ENCODE results near the gene MBD5. TPM values are rescaled to one million over a fixed set of nuclear protein-coding genes. Genes with fewer than 3 reads are reported as not detected.

MBD5 gene
- total RNA-seq, 2 experiments from 2014 or later: 13.6 to 18.5 TPM

GRCh38 chr2:148102641-148103040 is 81.8 kb downstream of the MBD5 start:
- CTCF ChIA-PET: no interaction called here
- POLR2A ChIA-PET: no interaction called here

- ChIA-PET POLR2A (no interaction called here), CTCF (no interaction called here)
Measured at GRCh38 chr2:148103946-148104345, 83.1 kb downstream of the MBD5 start.

- CTCF ChIA-PET: no interaction called here
- POLR2A ChIA-PET: no interaction called here
Measured at GRCh38 chr2:148106331-148106730, 85.4 kb downstream of the MBD5 start.

GRCh38 chr2:148108385-148108784 is 87.5 kb downstream of the MBD5 start:
- CTCF ChIA-PET: no interaction called here
- POLR2A ChIA-PET: no interaction called here

- POLR2A ChIA-PET: no interaction called here
- CTCF ChIA-PET: no interaction called here
Measured at GRCh38 chr2:148110184-148110583, 89.3 kb downstream of the MBD5 start.

GRCh38 chr2:148122788-148123187 is 101.9 kb downstream of the MBD5 start:
- ChIA-PET CTCF (no interaction called here), POLR2A (no interaction called here)

GRCh38 chr2:148124271-148124670 is 103.4 kb downstream of the MBD5 start:
- CTCF ChIA-PET: no interaction called here
- POLR2A ChIA-PET: no interaction called here

- CTCF ChIA-PET: no interaction called here
- POLR2A ChIA-PET: no interaction called here
Measured at GRCh38 chr2:148130581-148130980, 109.7 kb downstream of the MBD5 start.

GRCh38 chr2:148132412-148132811 is 111.5 kb downstream of the MBD5 start:
- POLR2A ChIA-PET: no interaction called here
- CTCF ChIA-PET: no interaction called here

- ChIA-PET POLR2A (no interaction called here), CTCF (no interaction called here)
Measured at GRCh38 chr2:148135705-148136104, 114.8 kb downstream of the MBD5 start.

GRCh38 chr2:148136441-148136840 is 115.5 kb downstream of the MBD5 start:
- ChIA-PET POLR2A (no interaction called here), CTCF (no interaction called here)

GRCh38 chr2:148161909-148162435 is 141.1 kb downstream of the MBD5 start:
- ChIA-PET POLR2A (no interaction called here), CTCF (no interaction called here)

- POLR2A ChIA-PET: no interaction called here
- CTCF ChIA-PET: no interaction called here
Measured at GRCh38 chr2:148162871-148163270, 142.0 kb downstream of the MBD5 start.

- ChIA-PET CTCF (no interaction called here), POLR2A (no interaction called here)
Measured at GRCh38 chr2:148165975-148166374, 145.1 kb downstream of the MBD5 start.

GRCh38 chr2:148167241-148167766 is 146.4 kb downstream of the MBD5 start:
- POLR2A ChIA-PET: no interaction called here
- CTCF ChIA-PET: no interaction called here

GRCh38 chr2:148167855-148168254 is 147.0 kb downstream of the MBD5 start:
- ChIA-PET CTCF (no interaction called here), POLR2A (no interaction called here)

- POLR2A ChIA-PET: no interaction called here
- CTCF ChIA-PET: no interaction called here
Measured at GRCh38 chr2:148172131-148172753, 151.4 kb downstream of the MBD5 start.

- POLR2A ChIA-PET: no interaction called here
- CTCF ChIA-PET: no interaction called here
Measured at GRCh38 chr2:148173168-148173567, 152.3 kb downstream of the MBD5 start.

- CTCF ChIA-PET: no interaction called here
- POLR2A ChIA-PET: no interaction called here
Measured at GRCh38 chr2:148177559-148177958, 156.7 kb downstream of the MBD5 start.

GRCh38 chr2:148179724-148180123 is 158.8 kb downstream of the MBD5 start:
- CTCF ChIA-PET: no interaction called here
- POLR2A ChIA-PET: no interaction called here

GRCh38 chr2:148184976-148185375 is 164.1 kb downstream of the MBD5 start:
- CTCF ChIA-PET: no interaction called here
- POLR2A ChIA-PET: no interaction called here

GRCh38 chr2:148194882-148195281 is 174.0 kb downstream of the MBD5 start:
- ChIA-PET CTCF (no interaction called here), POLR2A (no interaction called here)

Data from activated CD8-positive, alpha-beta memory T cell treated with anti-CD3 and anti-CD28 coated beads for 36 hours (primary cell).